ENCODE results near the gene MSANTD4. TPM values are rescaled to one million over a fixed set of nuclear protein-coding genes. Genes with fewer than 3 reads are reported as not detected.

Gene MSANTD4
- total RNA-seq, 4 donors from 2014 or later = 23.1 to 30.9 (median 25.8) TPM

DNA sequence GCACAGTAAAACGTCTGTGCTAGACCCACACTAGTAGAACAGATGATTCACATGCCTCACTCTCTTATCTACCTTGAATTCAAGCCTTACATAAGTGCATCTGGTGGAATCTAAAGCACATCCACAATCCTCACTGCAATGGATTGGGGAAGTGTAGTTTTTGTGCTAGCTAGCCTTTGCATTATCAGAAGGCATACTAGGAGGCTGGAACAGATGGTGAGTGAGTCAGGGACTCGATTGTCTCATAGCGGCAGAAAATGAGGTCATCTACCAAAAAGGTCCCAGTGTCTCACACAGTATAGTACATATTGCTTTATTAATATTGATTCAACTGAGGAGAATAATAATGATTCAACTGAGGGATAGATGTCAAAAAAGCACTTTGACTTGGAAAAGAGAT lies 9.3 kb downstream of the MSANTD4 start:
- TF ChIP-seq, protein P1, sequence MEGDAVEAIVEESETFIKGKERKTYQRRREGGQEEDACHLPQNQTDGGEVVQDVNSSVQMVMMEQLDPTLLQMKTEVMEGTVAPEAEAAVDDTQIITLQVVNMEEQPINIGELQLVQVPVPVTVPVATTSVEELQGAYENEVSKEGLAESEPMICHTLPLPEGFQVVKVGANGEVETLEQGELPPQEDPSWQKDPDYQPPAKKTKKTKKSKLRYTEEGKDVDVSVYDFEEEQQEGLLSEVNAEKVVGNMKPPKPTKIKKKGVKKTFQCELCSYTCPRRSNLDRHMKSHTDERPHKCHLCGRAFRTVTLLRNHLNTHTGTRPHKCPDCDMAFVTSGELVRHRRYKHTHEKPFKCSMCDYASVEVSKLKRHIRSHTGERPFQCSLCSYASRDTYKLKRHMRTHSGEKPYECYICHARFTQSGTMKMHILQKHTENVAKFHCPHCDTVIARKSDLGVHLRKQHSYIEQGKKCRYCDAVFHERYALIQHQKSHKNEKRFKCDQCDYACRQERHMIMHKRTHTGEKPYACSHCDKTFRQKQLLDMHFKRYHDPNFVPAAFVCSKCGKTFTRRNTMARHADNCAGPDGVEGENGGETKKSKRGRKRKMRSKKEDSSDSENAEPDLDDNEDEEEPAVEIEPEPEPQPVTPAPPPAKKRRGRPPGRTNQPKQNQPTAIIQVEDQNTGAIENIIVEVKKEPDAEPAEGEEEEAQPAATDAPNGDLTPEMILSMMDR (IDR thresholded peaks at IDR 0.05; ENCODE audit: low read depth) = no peak

DNA sequence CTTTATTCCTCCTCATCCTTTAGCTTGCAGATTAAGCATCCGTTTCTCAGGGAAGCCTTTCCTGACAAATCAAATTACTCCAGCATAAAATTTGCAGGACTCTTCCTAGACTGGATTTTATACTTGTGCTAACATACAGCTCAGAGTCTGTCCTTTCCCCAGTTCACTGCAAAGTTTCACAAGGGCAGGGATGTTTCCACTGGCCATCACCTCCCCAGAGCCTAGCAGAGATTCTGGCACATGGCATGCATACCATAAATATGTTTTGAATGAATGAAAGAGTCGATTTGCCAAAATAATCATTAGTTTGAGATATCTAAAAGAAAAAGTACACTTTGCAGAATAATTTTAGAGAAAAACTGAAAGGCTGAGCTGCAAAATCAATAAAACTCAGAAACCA lies 10.6 kb downstream of the MSANTD4 start:
- TF ChIP-seq, protein P1 (IDR thresholded peaks at IDR 0.05; ENCODE audit: low read depth) = no peak

DNA sequence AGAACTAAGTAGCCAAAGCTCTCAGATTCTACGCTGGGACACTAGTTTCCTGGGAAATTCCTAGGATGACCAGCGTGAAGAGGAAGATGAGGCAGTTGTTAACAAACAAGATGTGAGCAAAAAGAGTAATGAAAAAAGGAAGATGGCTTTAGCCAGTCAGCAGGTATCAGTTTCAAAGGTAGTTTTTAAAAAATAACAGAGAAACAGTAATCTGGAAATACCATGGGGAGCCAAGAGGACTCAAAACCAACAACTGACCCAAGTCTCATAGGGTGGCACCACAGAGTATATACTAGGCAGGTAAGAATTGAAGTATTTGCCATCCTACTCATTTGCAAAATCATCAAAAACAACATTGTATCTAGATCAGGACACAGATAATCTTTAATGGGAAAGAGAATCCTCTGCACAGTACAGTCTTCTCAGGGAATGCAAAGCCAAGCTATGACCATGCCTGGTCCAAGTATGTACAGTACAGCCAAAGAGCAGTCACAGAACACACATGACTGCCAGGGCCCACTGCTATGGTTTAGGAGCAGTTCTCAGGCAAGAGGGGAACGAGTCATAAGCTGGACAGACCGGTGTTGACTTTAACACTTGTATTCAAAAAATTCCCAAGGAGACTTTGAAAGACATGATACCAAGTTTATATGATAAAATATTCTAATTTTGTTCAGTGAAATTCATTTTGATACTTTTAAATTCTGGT lies 20.6 kb downstream of the MSANTD4 start:
- TF ChIP-seq, protein P1 (IDR thresholded peaks at IDR 0.05; ENCODE audit: low read depth) = no peak

DNA sequence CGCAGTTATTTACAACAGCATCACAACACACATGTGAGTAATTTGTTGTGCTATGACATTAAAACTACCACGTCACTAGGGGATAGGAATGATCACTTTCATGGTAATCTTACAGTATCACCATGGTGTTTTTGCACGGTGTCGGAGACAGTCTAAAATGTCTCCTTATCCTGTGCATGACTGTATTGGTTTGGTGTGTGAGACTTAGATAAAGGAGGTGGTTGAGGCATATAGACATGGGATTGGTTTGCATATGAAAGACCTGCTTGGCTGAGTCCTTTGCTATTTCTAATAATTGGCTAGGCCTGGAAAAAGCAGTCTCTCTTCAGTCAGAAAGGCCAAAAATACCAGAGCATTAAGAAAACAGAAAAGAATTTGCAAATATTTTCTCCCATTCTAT lies 30.2 kb downstream of the MSANTD4 start:
- TF ChIP-seq, protein P1 (IDR thresholded peaks at IDR 0.05; ENCODE audit: low read depth) = no peak

DNA sequence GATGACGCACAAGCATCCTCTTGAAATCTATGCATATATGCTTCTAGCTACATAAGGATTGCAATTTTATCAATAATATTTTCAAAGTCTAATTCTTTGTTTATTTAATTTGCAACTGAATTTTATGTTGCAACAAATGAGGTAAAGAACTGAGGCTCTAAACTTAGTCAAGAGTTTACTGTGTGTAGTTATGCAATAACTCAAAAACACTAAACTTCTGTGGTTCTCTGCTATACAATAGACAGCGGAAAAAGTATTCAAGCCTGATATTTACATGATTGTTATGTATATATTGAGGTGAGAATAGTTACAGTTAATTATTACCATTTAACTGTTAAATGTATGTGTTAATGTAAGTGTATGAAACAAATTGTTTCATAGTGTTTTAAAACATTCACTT lies 32.9 kb downstream of the MSANTD4 start:
- TF ChIP-seq, protein P1 (IDR thresholded peaks at IDR 0.05; ENCODE audit: low read depth) = no peak

DNA sequence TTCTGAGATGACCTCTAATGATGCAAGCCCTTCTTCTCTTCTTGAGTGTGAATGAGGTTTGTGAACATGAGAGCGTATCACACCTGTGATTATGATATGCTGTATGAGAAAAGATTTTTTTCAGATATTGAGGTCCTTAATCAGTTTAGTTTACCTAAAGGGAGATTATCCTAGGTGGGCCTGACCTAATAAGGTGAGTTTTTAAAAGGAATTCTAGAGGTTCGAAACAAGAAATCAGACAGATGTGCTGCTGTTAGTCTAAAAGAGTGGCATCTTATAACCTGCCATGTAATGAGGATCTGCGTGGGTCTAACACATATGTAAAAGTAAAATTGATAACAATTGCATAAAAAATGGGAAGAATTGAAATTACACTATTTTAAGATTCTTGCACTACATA lies 33.8 kb downstream of the MSANTD4 start:
- TF ChIP-seq, protein P1 (IDR thresholded peaks at IDR 0.05; ENCODE audit: low read depth) = no peak

DNA sequence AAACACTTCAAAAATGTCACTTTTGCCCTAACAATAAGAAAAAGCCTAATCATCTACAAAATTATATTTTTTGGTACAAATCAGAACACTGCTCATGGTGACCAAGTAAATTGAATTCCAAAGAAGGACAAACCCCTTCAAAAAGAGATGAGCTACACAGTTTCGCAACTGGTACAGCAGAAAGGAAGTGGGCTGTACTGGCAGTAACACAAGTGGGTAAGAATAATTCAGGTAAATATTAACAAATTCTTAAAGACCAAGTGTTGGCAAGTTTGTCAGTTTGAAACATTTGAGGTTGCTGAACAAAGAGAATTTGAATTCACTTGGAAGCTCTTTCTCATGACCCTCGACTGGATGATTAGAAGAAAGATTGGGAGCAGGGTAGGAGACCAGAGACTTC lies 35.5 kb downstream of the MSANTD4 start:
- TF ChIP-seq, protein P1 (IDR thresholded peaks at IDR 0.05; ENCODE audit: low read depth) = no peak

Data from subcutaneous adipose tissue (tissue), 4 donors.